Measurements from ENCODE around the gene IGF2R. TPM values are rescaled to one million over a fixed set of nuclear protein-coding genes. Genes with fewer than 3 reads are reported as not detected.

The IGF2R gene
- total RNA-seq, 3 donors from 2014 or later = 60.4 to 112 (median 81.0) TPM

- Histone ChIP-seq H3K4me1 (peaks cover 0 to 6% of the 10 kb centered on the region in 2 donors), H3K27me3 (no peaks in the 10 kb centered on the region), H3K9me3 (no peaks in the 10 kb centered on the region), H3K4me3 (no peak overlapping the region), H3K27ac (no peak overlapping the region), H3K36me3 (peaks cover 6% of the 10 kb centered on the region)
- intact Hi-C loops (cut with DNase I; ENCODE audit: low total_unique reads) = no loop called here
- DNase-seq (ENCODE audit: low spot score in 2 of 2) = no peak
- TF ChIP-seq CTCF (IDR thresholded peaks at IDR 0.05) (no peak), POLR2A (IDR thresholded peaks at IDR 0.05) (no peak), POLR2AphosphoS5 (IDR thresholded peaks at IDR 0.05) (no peak)
These were observed 75.8 kb downstream of the IGF2R start for GRCh38 chr6:160044687-160045086.

GRCh38 chr6:160048471-160048870 lies 79.6 kb downstream of the IGF2R start:
- H3K27me3 ChIP-seq = no peaks in the 10 kb centered on the region
- H3K36me3 ChIP-seq = peaks cover 6% of the 10 kb centered on the region
- TF ChIP-seq CTCF (IDR thresholded peaks at IDR 0.05) = no peak
- TF ChIP-seq POLR2A (IDR thresholded peaks at IDR 0.05) = no peak
- TF ChIP-seq POLR2AphosphoS5 (IDR thresholded peaks at IDR 0.05) = no peak
- no peaks in the 10 kb centered on the region for H3K9me3 ChIP-seq
- no peaks in the 10 kb centered on the region for H3K4me1 ChIP-seq
- intact Hi-C loops (cut with DNase I; ENCODE audit: low total_unique reads) = no loop called here
- DNase-seq (ENCODE audit: low spot score in 2 of 2) = no peak
- H3K27ac ChIP-seq = no peak overlapping the region
- H3K4me3 ChIP-seq = no peak overlapping the region

- DNase-seq (ENCODE audit: low spot score in 2 of 2) = peak in 1 of 2 donors; percentile 22
- TF ChIP-seq POLR2AphosphoS5 (IDR thresholded peaks at IDR 0.05) (no peak), CTCF (IDR thresholded peaks at IDR 0.05) (no peak), POLR2A (IDR thresholded peaks at IDR 0.05) (no peak)
- H3K27me3 ChIP-seq = no peaks in the 10 kb centered on the region
- no peaks in the 10 kb centered on the region for H3K4me1 ChIP-seq
- no peak overlapping the region for H3K27ac ChIP-seq
- peaks cover 6% of the 10 kb centered on the region for H3K36me3 ChIP-seq
- intact Hi-C loops (cut with DNase I; ENCODE audit: low total_unique reads) = no loop called here
- no peak overlapping the region for H3K4me3 ChIP-seq
- no peaks in the 10 kb centered on the region for H3K9me3 ChIP-seq
These were observed 80.5 kb downstream of the IGF2R start for GRCh38 chr6:160049346-160049745.

- Histone ChIP-seq H3K27ac (no peak overlapping the region), H3K9me3 (no peaks in the 10 kb centered on the region), H3K36me3 (peaks cover 6% of the 10 kb centered on the region), H3K4me3 (no peak overlapping the region), H3K27me3 (no peaks in the 10 kb centered on the region), H3K4me1 (no peaks in the 10 kb centered on the region)
- intact Hi-C loops (cut with DNase I; ENCODE audit: low total_unique reads) = no loop called here
- TF ChIP-seq POLR2A (IDR thresholded peaks at IDR 0.05) = no peak
- TF ChIP-seq POLR2AphosphoS5 (IDR thresholded peaks at IDR 0.05) = no peak
- no peak for TF ChIP-seq CTCF (IDR thresholded peaks at IDR 0.05)
- no peak for DNase-seq (ENCODE audit: low spot score in 2 of 2)
These were observed 81.1 kb downstream of the IGF2R start for GRCh38 chr6:160050022-160050421.

- no peak overlapping the region for H3K27ac ChIP-seq
- intact Hi-C loops (cut with DNase I; ENCODE audit: low total_unique reads) = no loop called here
These were observed 82.5 kb downstream of the IGF2R start for GRCh38 chr6:160051390-160051789.

More at GRCh38 chr6:160051390-160051789, 82.5 kb downstream of the IGF2R start:
- Histone ChIP-seq H3K27me3 (no peaks in the 10 kb centered on the region), H3K36me3 (peaks cover 6% of the 10 kb centered on the region), H3K4me1 (no peaks in the 10 kb centered on the region), H3K4me3 (no peak overlapping the region), H3K9me3 (no peaks in the 10 kb centered on the region)
- DNase-seq (ENCODE audit: low spot score in 2 of 2) = no peak
- no peak for TF ChIP-seq CTCF (IDR thresholded peaks at IDR 0.05)
- TF ChIP-seq POLR2AphosphoS5 (IDR thresholded peaks at IDR 0.05) = no peak
- TF ChIP-seq POLR2A (IDR thresholded peaks at IDR 0.05) = no peak

Measured in breast epithelium (tissue), 4 donors.